CD14-positive monocyte (primary cell): ENCODE data around the gene CATSPERZ. TPM values are rescaled to one million over a fixed set of nuclear protein-coding genes. Genes with fewer than 3 reads are reported as not detected.

Experiments used
- DNase-seq, 3 donors: peaks; one replicate each; pipeline ENCODE4 v3.0.0-alpha.2; 2011 to 2022
- H2AFZ ChIP-seq: 2 replicates; pipeline ENCODE4 v1.6.0; 2012; ENCODE audit warnings: mild to moderate bottlenecking, low read depth, low read length, inconsistent platforms; ENCODE audit not compliant: insufficient read depth, poor library complexity, severe bottlenecking
- H3K27ac ChIP-seq, 2 donors: 1 replicate in 1 of 2; 2 replicates in 1 of 2; pipeline ENCODE4 v1.5.1; 2012 to 2013; ENCODE audit warnings: low read length in 2 of 2, control low read depth in 1 of 2, inconsistent platforms in 1 of 2, low read depth in 1 of 2, mild to moderate bottlenecking in 1 of 2
- H3K27me3 ChIP-seq, 2 donors: one replicate each; pipeline versions ENCODE4 v1.6.0 to v1.6.1; 2011 to 2013; ENCODE audit warnings: low read length in 2 of 2; ENCODE audit not compliant: control insufficient read depth in 2 of 2, insufficient read depth in 2 of 2
- H3K36me3 ChIP-seq, 2 donors: replicated peaks in 1 of 2; 1 replicate in 1 of 2; 2 replicates in 1 of 2; pipeline versions ENCODE4 v1.5.1 to v1.6.1; 2012 to 2013; ENCODE audit warnings: low read length in 2 of 2, control low read depth in 1 of 2, inconsistent platforms in 1 of 2, mild to moderate bottlenecking in 1 of 2; ENCODE audit not compliant: insufficient read depth in 2 of 2, control insufficient read depth in 1 of 2
- H3K4me1 ChIP-seq, 2 donors: 1 replicate in 1 of 2; 2 replicates in 1 of 2; pipeline versions ENCODE4 v1.5.1 to v1.6.1; 2012 to 2013; ENCODE audit warnings: low read length in 2 of 2, control low read depth in 1 of 2, inconsistent platforms in 1 of 2, mild to moderate bottlenecking in 1 of 2, moderate library complexity in 1 of 2; ENCODE audit not compliant: insufficient read depth in 2 of 2, control insufficient read depth in 1 of 2
- H3K4me2 ChIP-seq: replicated peaks from 2 replicates; pipeline ENCODE3; 2012; ENCODE audit warnings: low read length, moderate library complexity, mild to moderate bottlenecking; ENCODE audit not compliant: poor library complexity, severe bottlenecking; ENCODE audit errors: extremely low read depth
- H3K4me3 ChIP-seq, 3 experiments: fragments of 200-600 bp in 1 of 3; sonication (generic) in 1 of 3; replicated peaks in 1 of 3; 1 replicate in 2 of 3; 2 replicates in 1 of 3; pipeline ENCODE4 v1.5.1; 2011 to 2013; ENCODE audit warnings: low read length in 3 of 3, mild to moderate bottlenecking in 3 of 3, control low read depth in 2 of 3, low read depth in 2 of 3, inconsistent platforms in 1 of 3, moderate library complexity in 1 of 3
- H3K79me2 ChIP-seq: 2 replicates; pipeline ENCODE4 v1.6.0; 2012; ENCODE audit warnings: mild to moderate bottlenecking, control low read depth, inconsistent platforms, low read length, moderate library complexity; ENCODE audit not compliant: insufficient read depth
- H3K9ac ChIP-seq: 2 replicates; pipeline ENCODE4 v1.6.0; 2017; ENCODE audit warnings: low read length, mild to moderate bottlenecking; ENCODE audit not compliant: insufficient read depth, poor library complexity, severe bottlenecking
- H3K9me3 ChIP-seq, 2 donors: replicated peaks in 1 of 2; 1 replicate in 1 of 2; 2 replicates in 1 of 2; pipeline versions ENCODE4 v1.5.1 to v1.6.1; 2012 to 2013; ENCODE audit warnings: low read length in 2 of 2, control low read depth in 1 of 2; ENCODE audit not compliant: control insufficient read depth in 1 of 2, insufficient read depth in 1 of 2
- H4K20me1 ChIP-seq: 2 replicates; pipeline ENCODE4 v1.6.0; 2012; ENCODE audit warnings: mild to moderate bottlenecking, low read length, control low read depth, moderate library complexity; ENCODE audit not compliant: insufficient read depth
- H3K27ac Mint-ChIP-seq, 7 donors: one replicate each; pipeline ENCODE4 v1.8.0; 2020; ENCODE audit warnings: mild to moderate bottlenecking in 7 of 7, mixed read lengths in 7 of 7, moderate library complexity in 6 of 7, inconsistent platforms in 2 of 7
- H3K27me3 Mint-ChIP-seq, 3 donors: one replicate each; pipeline ENCODE4 v1.8.0; 2021 to 2022; ENCODE audit warnings: low read depth in 3 of 3, mild to moderate bottlenecking in 3 of 3, mixed read lengths in 3 of 3, moderate library complexity in 3 of 3, inconsistent platforms in 1 of 3
- H3K36me3 Mint-ChIP-seq, 2 donors: one replicate each; pipeline ENCODE4 v1.8.0; 2020; ENCODE audit warnings: mixed read lengths in 2 of 2, inconsistent platforms in 1 of 2, mild to moderate bottlenecking in 1 of 2
- H3K4me1 Mint-ChIP-seq: one replicate; pipeline ENCODE4 v1.8.0; 2020; ENCODE audit warnings: mild to moderate bottlenecking, mixed read lengths
- H3K4me3 Mint-ChIP-seq, 2 donors: one replicate each; pipeline ENCODE4 v1.8.0; 2020; ENCODE audit warnings: mild to moderate bottlenecking in 2 of 2, mixed read lengths in 2 of 2, moderate library complexity in 1 of 2
- H3K9me3 Mint-ChIP-seq, 7 donors: one replicate each; pipeline ENCODE4 v1.8.0; 2020 to 2022; ENCODE audit warnings: mixed read lengths in 7 of 7, mild to moderate bottlenecking in 6 of 7, moderate library complexity in 6 of 7, inconsistent platforms in 2 of 7
- CTCF ChIP-seq: fragments of 200-600 bp; IDR thresholded peaks from one replicate; pipeline ENCODE4 v1.8.0; 2022; ENCODE audit warnings: antibody characterized with exemption, mild to moderate bottlenecking
- WGBS: methylation state at CpG from one replicate; pipeline ENCODE4 v1.1.5; 2013; ENCODE audit warnings: missing lambda C conversion rate; ENCODE audit not compliant: insufficient coverage; 5-methylcytosine and 5-hydroxymethylcytosine counted together
- intact Hi-C, 2 donors: fragments of 100-400 bp; cut with micrococcal nuclease; formaldehyde crosslinking; loops; one replicate each; pipeline versions ENCODE4 v1.15.0 to v1.15.1; 2023
- polyA plus RNA-seq, 3 donors: library from polyadenylated mRNA; depleted of rRNA in 1 of 3; unstranded in 2 of 3; stranded (reverse) in 1 of 3; fragments of 300-500 nt in 2 of 3; fragments of >200 nt in 1 of 3; fragmentation: Illumina TruSeq in 2 of 3; gene quantifications; 1 replicate in 2 of 3; 2 replicates in 1 of 3; pipeline ENCODE4 v1.2.3, GENCODE V29; 2012 to 2021

The CATSPERZ gene
- polyA plus RNA-seq, 3 donors = not detected

GRCh38 chr11:64305691-64306562 is 5.8 kb downstream of the CATSPERZ start:
- Mint-ChIP-seq H3K36me3 (peaks cover 9 to 23% of the 10 kb centered on the region in 2 donors), H3K27me3 (peaks cover 5 to 15% (median 13%) of the 10 kb centered on the region in 3 donors), H3K4me1 (peaks cover 40% of the 10 kb centered on the region), H3K27ac (peak overlapping the region; percentile 92 to 97 (median 96)), H3K4me3 (peak overlapping the region; percentile 96 to 97), H3K9me3 (peaks cover 0 to 1% (median 0%) of the 10 kb centered on the region in 7 donors)
- intact Hi-C loops = loop anchor here (1.0 to 5.0 kb wide), 5 partner anchors 11 to 100 kb away; partner anchors contain the start of genes FERMT3 (in 2 of the 2), CCDC88B (in 1 of the 2), FKBP2 (in 1 of the 2) and TRMT112 (in 1 of the 2)
- Histone ChIP-seq H3K9ac (peak overlapping the region; percentile 65), H3K4me1 (peaks cover 31 to 39% of the 10 kb centered on the region in 2 donors), H3K79me2 (peaks cover 46% of the 10 kb centered on the region), H3K36me3 (peaks cover 9 to 22% of the 10 kb centered on the region in 2 donors), H3K4me2 (peak overlapping the region; percentile 97), H3K9me3 (no peaks in the 10 kb centered on the region), H3K27me3 (peaks cover 0 to under 1% of the 10 kb centered on the region in 2 donors), H3K4me3 (peak overlapping the region; percentile 46 to 91 (median 90)), H4K20me1 (peaks cover 43% of the 10 kb centered on the region), H2AFZ (peak overlapping the region; percentile 66), H3K27ac (peak overlapping the region; percentile 78 to 80)
- DNase-seq = peak; percentile 56 to 83 (median 75)
- TF ChIP-seq CTCF = peak; percentile 25
- WGBS = under 1% methylated on average over 56 of the region's 71 CpGs

DNA sequence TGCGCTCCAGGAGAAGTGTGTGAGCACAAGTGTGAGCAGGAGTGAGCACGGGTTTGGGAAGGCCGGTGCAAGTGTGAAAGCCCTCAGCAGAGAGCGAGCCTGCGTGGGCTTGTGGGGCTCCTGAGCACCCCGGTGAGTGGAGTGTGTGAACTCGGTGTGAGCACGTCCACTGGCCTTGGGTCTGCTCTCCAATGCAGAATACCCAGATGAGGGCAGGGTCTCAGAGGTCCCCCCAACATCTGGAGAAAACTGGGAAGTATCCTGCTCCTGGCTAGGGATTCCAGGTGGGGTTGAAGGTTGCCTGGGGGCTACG is 6.4 kb downstream of the CATSPERZ start:
- Mint-ChIP-seq H3K27me3 (peaks cover 5 to 9% (median 9%) of the 10 kb centered on the region in 3 donors), H3K27ac (peak overlapping the region; percentile 92 to 97 (median 96)), H3K4me3 (peak overlapping the region; percentile 96 to 97), H3K4me1 (peaks cover 39% of the 10 kb centered on the region), H3K36me3 (peaks cover 12 to 29% of the 10 kb centered on the region in 2 donors), H3K9me3 (no peaks in the 10 kb centered on the region)
- Histone ChIP-seq H3K4me1 (peaks cover 28 to 33% of the 10 kb centered on the region in 2 donors), H4K20me1 (peaks cover 49% of the 10 kb centered on the region), H2AFZ (peak overlapping the region; percentile 66), H3K27ac (peak overlapping the region; percentile 78 to 80), H3K4me3 (peak overlapping the region; percentile 46 to 91 (median 90)), H3K36me3 (peaks cover 9 to 22% of the 10 kb centered on the region in 2 donors), H3K79me2 (peaks cover 52% of the 10 kb centered on the region), H3K27me3 (no peaks in the 10 kb centered on the region), H3K4me2 (peak overlapping the region; percentile 97), H3K9me3 (no peaks in the 10 kb centered on the region), H3K9ac (peak overlapping the region; percentile 65)
- no peak for TF ChIP-seq CTCF
- 10% methylated on average over 7 of the region's 9 CpGs for WGBS
- no peak for DNase-seq
- intact Hi-C loops = loop anchor here in 1 of 2 donors (5.0 kb wide), 1 partner anchor 36 kb away; the partner anchor contains the start of gene CCDC88B
